Subcutaneous abdominal adipose tissue (tissue), 5 donors: ENCODE measurements around the gene TAF5.
A peak's percentile ranks its signal among the peaks of the same experiment; 100 is the strongest.
"Not testable (repeated sequence)": the region's sequence is repeated elsewhere in the genome, so short reads cannot be mapped to it uniquely, and the experiment has no call there.

Experiments used
- H3K27ac ChIP-seq: one replicate; pipeline ENCODE4 v1.7.0; 2013; ENCODE audit warnings: low read depth, mild to moderate bottlenecking, inconsistent platforms, low read length, moderate library complexity
- H3K27me3 ChIP-seq, 5 donors: one replicate each; pipeline ENCODE4 v1.7.0; 2013; ENCODE audit warnings: low read length in 5 of 5, inconsistent platforms in 1 of 5; ENCODE audit not compliant: control insufficient read depth in 5 of 5, insufficient read depth in 4 of 5
- H3K36me3 ChIP-seq, 5 donors: one replicate each; pipeline ENCODE4 v1.7.0; 2013; ENCODE audit warnings: low read length in 5 of 5; ENCODE audit not compliant: control insufficient read depth in 5 of 5, insufficient read depth in 5 of 5
- H3K4me1 ChIP-seq, 5 donors: one replicate each; pipeline ENCODE4 v1.7.0; 2013; ENCODE audit warnings: low read length in 5 of 5, mild to moderate bottlenecking in 3 of 5, moderate library complexity in 1 of 5; ENCODE audit not compliant: control insufficient read depth in 5 of 5, insufficient read depth in 5 of 5
- H3K4me3 ChIP-seq, 5 donors: one replicate each; pipeline ENCODE4 v1.7.0; 2013; ENCODE audit warnings: low read length in 5 of 5, low read depth in 1 of 5
- H3K9ac ChIP-seq, 5 donors: one replicate each; pipeline ENCODE4 v1.7.0; 2013; ENCODE audit warnings: low read length in 5 of 5, mild to moderate bottlenecking in 4 of 5, moderate library complexity in 3 of 5
- H3K9me3 ChIP-seq, 5 donors: one replicate each; pipeline ENCODE4 v1.7.0; 2013; ENCODE audit warnings: low read length in 5 of 5; ENCODE audit not compliant: control insufficient read depth in 5 of 5
- donor health status: healthy.
- donor health status: healthy.
- donor health status: healthy.
- donor health status: healthy.
- donor health status: healthy.

TAF5 gene

DNA sequence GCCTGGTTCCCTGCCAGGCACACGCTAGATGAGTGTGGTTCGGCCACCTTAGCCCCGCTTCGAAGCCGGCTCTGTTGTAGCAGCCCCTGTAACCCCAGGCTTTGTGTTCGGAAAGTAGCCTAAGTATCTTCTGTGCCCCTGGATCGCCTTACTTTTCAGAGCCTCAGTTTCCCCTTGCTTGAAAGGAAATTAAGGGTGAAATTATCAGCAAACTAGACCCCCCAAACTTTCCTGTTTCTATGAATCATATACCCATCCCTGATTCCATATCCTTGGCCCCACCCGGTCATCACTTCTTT, 29.0 kb downstream of the TAF5 start:
- Histone ChIP-seq H3K9me3 (no peaks in the 10 kb centered on the region), H3K27me3 (no peaks in the 10 kb centered on the region), H3K4me3 (peak overlapping the region; percentile 86 to 99 (median 94)), H3K27ac (peak overlapping the region; percentile 92), H3K4me1 (peaks cover 5 to 36% (median 34%) of the 10 kb centered on the region in 5 donors), H3K9ac (peak overlapping the region; percentile 87 to 97 (median 90)), H3K36me3 (peaks cover 9 to 42% (median 24%) of the 10 kb centered on the region in 5 donors)

DNA sequence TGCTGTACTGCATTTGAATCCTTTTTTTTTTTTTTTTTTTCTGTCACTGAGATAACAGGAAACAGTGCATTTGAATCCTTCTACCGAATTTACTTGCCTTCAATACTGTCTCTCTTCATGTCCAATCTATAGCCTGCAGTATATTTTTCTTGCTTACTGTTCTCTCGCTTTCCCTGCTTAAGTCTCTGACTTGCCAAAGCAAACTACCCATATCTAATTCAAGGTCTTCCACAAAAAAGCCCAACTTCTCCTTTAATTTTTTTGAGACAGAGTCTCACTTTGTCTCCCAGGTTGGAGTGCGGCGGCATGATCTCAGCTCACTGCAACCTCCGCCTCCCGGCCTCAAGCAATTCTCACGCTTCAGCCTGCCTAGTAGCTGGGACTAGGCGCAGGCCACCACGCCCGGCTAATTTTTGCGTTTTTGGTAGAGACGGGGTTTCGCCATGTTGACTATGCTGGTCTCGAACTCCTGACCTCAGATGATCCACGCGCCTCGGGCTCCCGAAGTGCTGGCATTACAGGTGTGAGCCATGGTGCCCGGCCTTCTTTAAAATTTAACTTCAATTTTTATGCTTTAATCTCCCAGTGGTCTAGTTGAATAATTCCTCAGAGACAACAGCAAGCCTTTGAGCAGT, 29.5 kb downstream of the TAF5 start:
- peak overlapping the region; percentile 87 to 97 (median 90) for H3K9ac ChIP-seq
- no peaks in the 10 kb centered on the region for H3K9me3 ChIP-seq
- no peaks in the 10 kb centered on the region for H3K27me3 ChIP-seq
- peak overlapping the region; percentile 86 to 99 (median 94) for H3K4me3 ChIP-seq
- H3K4me1 ChIP-seq: peaks cover 5 to 36% (median 34%) of the 10 kb centered on the region in 5 donors
- H3K27ac ChIP-seq: peak overlapping the region; percentile 92
- peaks cover 9 to 42% (median 28%) of the 10 kb centered on the region in 5 donors for H3K36me3 ChIP-seq

DNA sequence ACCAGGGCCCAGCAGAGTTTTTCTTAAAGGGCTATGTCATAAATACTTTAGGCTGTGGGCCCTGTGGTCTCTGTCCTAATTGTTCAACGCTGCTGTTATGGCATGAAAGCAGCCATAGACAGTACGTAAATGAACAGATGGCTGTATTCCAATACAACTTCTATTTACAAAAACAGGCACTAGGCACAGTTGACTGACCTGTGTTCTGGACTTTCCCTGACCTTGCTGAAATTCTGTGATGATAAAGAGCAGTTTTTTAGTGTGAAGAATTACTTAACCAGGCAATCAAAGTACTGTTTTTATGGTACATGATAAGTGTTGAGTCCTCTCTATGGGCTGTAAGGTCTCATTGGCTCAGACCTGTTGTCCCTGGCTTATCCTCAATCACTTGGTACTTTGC, 45.8 kb downstream of the TAF5 start:
- H3K36me3 ChIP-seq: peaks cover 29 to 87% (median 77%) of the 10 kb centered on the region in 5 donors

DNA sequence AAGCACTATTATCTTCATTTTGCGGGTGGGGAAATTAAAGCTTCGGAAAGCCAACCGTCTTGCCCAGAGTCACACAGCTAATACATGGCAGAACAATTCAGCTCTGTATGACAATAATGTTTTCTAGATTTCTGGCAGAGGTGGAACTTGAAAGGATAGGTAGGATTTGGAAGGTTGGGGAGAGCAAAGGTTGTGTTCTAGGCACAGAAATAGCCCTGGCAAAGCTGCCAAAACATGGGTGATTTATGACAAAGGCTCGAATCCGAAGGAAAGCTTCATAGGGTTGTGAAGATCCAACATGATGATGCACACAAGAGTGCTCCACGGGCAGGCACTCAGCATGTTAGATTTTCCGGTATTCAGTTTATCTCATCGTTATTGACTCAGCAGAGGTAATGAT, 47.8 kb downstream of the TAF5 start:
- H3K9me3 ChIP-seq: no peaks in the 10 kb centered on the region
- no peaks in the 10 kb centered on the region for H3K27me3 ChIP-seq
- H3K4me3 ChIP-seq: no peak overlapping the region
- H3K36me3 ChIP-seq: peaks cover 23 to 91% (median 85%) of the 10 kb centered on the region in 5 donors
- no peak overlapping the region for H3K9ac ChIP-seq
- no peak overlapping the region for H3K27ac ChIP-seq
- H3K4me1 ChIP-seq: no peaks in the 10 kb centered on the region

More for the DNA sequence above, 45.8 kb downstream of the TAF5 start:
- no peak overlapping the region for H3K4me3 ChIP-seq
- no peak overlapping the region for H3K27ac ChIP-seq
- H3K27me3 ChIP-seq: no peaks in the 10 kb centered on the region
- no peak overlapping the region for H3K9ac ChIP-seq
- H3K4me1 ChIP-seq: no peaks in the 10 kb centered on the region
- H3K9me3 ChIP-seq: no peaks in the 10 kb centered on the region

DNA sequence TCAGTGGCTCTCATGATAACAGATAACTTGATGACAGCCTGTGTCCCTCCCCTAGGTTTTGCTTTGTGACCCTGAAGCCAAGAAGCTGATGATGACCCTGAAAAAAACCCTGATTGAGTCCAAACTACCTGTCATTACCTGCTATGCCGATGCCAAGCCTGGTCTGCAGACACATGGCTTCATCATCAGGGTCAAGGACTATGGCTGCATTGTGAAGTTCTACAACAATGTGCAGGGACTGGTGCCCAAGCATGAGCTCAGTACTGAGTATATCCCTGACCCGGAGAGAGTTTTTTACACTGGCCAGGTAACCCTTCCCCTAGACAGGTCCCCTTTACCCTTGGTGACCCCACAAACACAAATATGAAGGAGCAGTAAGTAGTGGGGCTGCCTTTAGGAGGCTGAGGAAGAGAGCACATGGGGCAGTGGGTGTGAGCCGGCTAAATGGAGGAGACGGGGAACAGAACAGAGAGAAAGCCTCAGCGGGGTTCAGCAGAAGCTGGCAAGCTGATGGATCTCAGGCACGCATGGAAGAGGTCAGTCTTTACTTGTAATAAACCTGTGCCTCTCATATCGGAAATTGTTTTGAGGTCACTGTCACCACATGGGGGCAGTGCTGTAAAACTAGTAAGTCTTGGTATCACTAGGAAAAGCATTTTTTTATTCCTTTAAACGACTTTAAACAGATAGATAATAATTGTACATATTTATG, 48.8 kb downstream of the TAF5 start:
- Histone ChIP-seq H3K36me3 (peaks cover 23 to 96% (median 89%) of the 10 kb centered on the region in 5 donors), H3K4me1 (no peaks in the 10 kb centered on the region)

DNA sequence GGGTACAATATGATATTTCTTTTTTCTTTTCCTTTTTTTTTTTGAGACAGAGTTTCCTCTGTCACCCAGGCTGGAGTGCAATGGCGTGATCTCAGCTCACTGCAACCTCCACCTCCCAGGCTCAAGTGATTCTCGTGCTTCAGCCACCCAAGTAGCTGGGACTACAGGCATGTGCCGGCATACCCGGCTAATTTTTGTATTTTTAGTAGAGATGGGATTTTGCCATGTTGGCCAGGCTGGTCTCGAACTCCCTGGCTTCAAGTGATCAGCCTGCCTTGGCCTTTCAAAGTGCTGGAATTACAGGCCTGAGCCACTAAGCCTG, 49.3 kb downstream of the TAF5 start:
- not testable (repeated sequence) for H3K9ac ChIP-seq, H3K27me3 ChIP-seq, H3K27ac ChIP-seq

More for the DNA sequence above, 48.8 kb downstream of the TAF5 start:
- Histone ChIP-seq H3K27me3 (no peaks in the 10 kb centered on the region), H3K9ac (no peak overlapping the region), H3K4me3 (no peak overlapping the region), H3K9me3 (no peaks in the 10 kb centered on the region), H3K27ac (no peak overlapping the region)

DNA sequence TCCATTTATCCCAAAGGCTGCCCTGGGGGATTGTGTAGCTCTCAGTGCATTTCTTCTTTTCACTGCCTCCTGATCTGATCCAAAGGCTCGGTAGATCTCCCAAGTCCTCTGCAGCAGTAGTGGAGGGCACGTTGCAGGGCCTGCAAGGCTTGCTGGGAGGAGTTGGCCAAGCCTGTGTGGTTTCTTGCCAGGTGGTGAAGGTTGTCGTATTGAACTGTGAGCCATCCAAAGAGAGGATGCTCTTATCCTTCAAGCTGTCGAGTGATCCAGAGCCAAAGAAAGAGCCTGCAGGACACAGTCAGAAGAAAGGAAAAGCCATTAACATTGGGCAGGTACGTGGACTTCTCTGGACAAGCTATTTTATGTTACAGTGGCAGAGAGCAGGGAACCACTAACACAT, 49.8 kb downstream of the TAF5 start:
- H3K27me3 ChIP-seq: no peaks in the 10 kb centered on the region
- no peak overlapping the region for H3K27ac ChIP-seq
- no peak overlapping the region for H3K9ac ChIP-seq
- no peak overlapping the region for H3K4me3 ChIP-seq
- H3K36me3 ChIP-seq: peaks cover 27 to 93% (median 86%) of the 10 kb centered on the region in 5 donors
- no peaks in the 10 kb centered on the region for H3K4me1 ChIP-seq
- H3K9me3 ChIP-seq: no peaks in the 10 kb centered on the region

More for the DNA sequence above, 49.3 kb downstream of the TAF5 start:
- H3K4me3 ChIP-seq, H3K9me3 ChIP-seq, H3K4me1 ChIP-seq: not testable (repeated sequence)
- H3K36me3 ChIP-seq: peaks cover 23 to 93% (median 85%) of the 10 kb centered on the region in 5 donors

DNA sequence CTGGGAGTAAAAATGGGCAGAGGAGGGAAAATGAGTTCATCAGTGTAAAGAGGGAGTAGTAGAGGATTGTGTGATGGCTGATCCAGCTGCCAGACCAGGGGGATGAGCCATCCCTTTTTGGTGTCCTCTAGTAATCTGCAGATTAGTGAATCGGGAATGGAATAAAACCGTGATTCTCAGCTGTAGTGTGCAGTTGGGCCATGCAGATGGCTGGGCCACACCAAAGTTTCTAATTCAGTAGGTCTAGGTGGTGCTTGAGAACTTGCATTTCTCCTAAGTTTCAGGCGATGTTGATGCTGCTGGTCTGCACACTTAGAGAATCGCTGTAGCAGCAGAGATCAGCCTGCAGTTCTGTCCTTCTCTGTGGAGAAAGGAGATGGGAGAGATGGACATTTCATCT, 51.3 kb downstream of the TAF5 start:
- no peaks in the 10 kb centered on the region for H3K4me1 ChIP-seq
- H3K9ac ChIP-seq: no peak overlapping the region
- H3K4me3 ChIP-seq: no peak overlapping the region
- H3K27ac ChIP-seq: no peak overlapping the region
- H3K36me3 ChIP-seq: peaks cover 22 to 93% (median 86%) of the 10 kb centered on the region in 5 donors
- H3K27me3 ChIP-seq: no peaks in the 10 kb centered on the region
- H3K9me3 ChIP-seq: no peaks in the 10 kb centered on the region

DNA sequence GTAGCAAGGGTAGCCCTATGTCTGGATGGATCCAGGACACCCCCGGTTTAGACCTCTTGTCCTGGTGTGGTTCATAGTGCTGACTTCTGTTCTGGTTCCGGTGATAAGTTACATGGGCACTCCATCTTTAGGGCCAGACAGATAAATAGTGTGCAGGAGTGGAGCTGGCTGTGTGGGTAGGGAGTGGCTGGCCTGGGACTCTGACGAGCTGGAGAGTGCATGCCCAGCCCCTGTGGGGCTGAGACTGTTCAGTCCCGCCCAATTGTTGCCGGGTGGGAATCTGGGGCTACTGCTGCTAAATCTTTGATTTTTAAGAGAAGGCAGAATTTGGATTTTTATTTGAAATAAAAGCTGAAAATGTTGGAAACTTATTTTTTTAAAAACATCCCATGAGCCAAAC, 56.0 kb downstream of the TAF5 start:
- H3K27me3 ChIP-seq: no peaks in the 10 kb centered on the region
- no peak overlapping the region for H3K27ac ChIP-seq
- H3K36me3 ChIP-seq: peaks cover 24 to 86% (median 78%) of the 10 kb centered on the region in 5 donors
- no peaks in the 10 kb centered on the region for H3K9me3 ChIP-seq
- no peaks in the 10 kb centered on the region for H3K4me1 ChIP-seq
- H3K9ac ChIP-seq: no peak overlapping the region
- H3K4me3 ChIP-seq: no peak overlapping the region

DNA sequence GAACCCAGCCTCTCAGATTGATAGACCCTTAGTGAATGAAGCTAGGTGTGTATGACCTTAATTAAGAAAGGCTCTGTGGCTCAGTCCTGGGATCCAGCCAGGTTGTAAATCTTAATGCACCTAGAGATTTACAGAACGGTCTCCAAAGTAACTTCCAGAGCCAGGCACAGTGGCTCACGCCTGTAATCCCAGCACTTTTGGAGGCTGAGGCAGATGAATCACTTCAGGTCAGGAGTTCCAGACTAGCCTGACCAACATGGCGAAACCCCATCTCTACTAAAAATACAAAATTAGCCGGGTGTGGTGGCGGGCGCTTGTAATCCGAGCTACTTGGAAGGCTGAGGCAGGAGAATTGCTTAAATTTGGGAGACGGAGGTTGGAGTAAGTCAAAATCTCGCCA, 60.1 kb downstream of the TAF5 start:
- Histone ChIP-seq H3K36me3 (peaks cover 34 to 74% (median 65%) of the 10 kb centered on the region in 5 donors), H3K4me3 (no peak overlapping the region), H3K9me3 (no peaks in the 10 kb centered on the region), H3K4me1 (no peaks in the 10 kb centered on the region), H3K27me3 (no peaks in the 10 kb centered on the region), H3K27ac (no peak overlapping the region), H3K9ac (no peak overlapping the region)
